Measurements from ENCODE around the gene OR51I2.
A peak's percentile ranks its signal among the peaks of the same experiment; 100 is the strongest.

OR51I2 gene, protein sequence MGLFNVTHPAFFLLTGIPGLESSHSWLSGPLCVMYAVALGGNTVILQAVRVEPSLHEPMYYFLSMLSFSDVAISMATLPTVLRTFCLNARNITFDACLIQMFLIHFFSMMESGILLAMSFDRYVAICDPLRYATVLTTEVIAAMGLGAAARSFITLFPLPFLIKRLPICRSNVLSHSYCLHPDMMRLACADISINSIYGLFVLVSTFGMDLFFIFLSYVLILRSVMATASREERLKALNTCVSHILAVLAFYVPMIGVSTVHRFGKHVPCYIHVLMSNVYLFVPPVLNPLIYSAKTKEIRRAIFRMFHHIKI

DNA sequence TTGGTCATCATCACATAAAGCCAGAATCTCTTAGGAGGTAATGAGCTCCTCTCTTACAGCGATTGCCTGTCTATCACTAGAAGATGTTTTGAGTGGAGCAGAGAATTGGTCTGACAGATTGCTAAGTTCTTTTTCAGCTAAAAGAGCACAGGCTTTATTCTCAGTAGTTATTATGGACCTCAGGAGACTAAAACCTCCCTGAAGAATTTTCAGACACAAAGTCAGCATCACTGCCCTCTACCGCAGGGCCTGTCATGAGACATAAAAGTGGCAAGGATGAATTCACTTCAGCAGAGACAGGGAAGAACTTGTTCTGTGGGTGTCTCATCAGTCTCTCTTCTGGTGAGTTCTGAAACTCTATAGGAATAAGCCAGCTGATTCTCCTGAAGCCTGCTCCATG lies at the start of gene OR51I2:
TSS of gene OR51I2 (plus strand) at position 301 of the 400 bp plus-strand sequence. CDS start 4,166 bp downstream, outside the sequence.
- no peak for DNase-seq

DNA sequence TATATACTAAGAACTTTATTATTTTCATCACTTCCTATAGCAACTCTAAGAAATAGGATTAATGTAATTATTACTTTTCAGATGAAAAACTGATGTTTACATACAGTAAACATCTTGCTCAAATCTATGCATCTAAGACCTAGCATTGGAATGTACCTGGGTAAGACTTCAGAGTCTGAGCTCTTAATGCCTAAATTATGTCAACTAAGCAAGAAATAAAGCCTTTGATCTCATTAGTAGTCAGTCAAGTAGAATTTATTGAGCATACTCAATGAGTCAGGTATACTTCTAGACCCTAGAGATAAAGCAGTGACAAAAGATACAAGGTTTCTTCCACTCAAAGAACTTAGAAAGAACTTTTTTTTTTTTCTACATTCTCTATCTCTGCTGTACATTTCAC lies 44.0 kb upstream of the OR51I2 start:
- DNase-seq: no peak

DNA sequence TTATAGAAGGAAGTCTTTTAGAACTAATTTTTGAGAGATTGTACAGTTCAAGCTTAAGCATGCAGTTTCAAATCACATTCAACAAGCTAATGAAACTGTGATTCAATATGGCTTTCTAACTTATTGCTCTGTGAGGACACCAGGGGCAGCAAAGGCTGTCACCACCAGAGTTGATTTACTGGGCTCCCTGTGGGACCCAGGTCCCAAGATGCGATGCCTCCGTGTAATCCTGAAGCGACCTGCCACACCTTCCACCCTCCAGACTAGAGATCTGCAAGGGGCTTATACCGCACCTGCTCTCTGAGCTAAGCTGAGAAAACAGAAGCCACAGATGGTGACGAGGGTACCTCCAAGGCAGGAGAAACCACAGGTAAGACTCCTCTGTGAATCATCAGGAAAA lies 28.1 kb upstream of the OR51I2 start:
- DNase-seq: no peak

DNA sequence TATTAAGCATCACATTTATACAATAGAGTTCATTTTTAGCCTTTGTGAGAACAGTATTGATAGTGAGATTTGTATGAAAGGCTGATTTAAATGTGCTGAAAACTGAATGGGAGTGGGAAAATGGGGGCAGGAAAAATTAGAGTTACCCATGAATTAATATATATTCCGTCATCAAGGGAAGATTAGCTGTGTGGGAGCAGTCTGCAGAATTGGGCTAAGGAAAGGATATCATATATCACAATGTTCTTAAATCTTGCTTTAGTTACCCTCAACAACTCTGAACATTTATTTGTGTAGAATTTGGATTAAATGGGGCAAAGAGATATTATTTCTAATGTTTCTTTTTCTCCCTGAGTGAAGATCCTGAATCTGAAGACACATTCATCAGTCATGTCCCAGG lies 27.3 kb upstream of the OR51I2 start, which contains the start of gene OR51Q1:
TSS of gene OR51Q1 (plus strand) at position 301 of the 400 bp plus-strand sequence. CDS start at position 391, 90 bp downstream.
- DNase-seq: no peak

DNA sequence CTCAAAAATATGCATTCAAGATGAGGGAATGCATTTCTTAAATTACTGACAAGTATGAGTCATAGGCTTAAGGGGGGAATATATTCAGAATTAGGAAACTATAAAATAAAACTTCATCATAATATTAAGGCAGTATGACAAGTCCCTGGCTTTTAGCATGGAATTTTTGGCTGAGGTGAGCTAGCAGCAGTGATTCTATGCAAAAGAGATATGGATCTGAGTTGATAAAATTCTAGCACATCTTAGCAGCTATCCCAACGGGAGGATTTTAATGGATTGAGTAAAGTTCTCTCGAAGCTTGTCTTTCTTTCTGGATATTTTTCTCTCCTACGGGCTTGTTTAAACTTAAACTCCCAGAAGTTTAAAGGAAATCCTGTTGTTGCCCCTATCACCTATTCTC lies 26.0 kb upstream of the OR51I2 start:
- no peak for DNase-seq

DNA sequence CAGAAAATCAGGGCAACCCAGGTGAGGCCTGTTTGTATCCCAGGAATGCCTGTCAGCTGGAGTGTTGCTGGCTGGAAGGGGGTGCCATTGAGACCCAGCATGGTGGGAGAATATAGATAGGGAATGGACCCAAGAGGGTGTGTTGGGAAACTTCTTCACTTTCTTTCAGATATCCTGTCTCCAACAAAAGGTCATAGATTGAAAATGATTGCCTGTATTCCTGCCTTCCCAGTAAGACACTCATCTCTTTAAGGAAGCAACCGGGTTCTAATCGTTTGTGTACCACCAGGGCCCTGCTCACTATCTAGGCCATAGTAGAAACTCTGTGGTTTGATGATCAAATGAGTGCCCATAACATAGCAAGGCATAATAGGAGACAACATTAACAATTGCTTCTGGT lies 7.7 kb upstream of the OR51I2 start, which contains the start of gene OR51I1:
TSS of gene OR51I1 (minus strand) at position 101 of the 400 bp plus-strand sequence. CDS start at position 101, 0 bp downstream.
- no peak for DNase-seq

DNA sequence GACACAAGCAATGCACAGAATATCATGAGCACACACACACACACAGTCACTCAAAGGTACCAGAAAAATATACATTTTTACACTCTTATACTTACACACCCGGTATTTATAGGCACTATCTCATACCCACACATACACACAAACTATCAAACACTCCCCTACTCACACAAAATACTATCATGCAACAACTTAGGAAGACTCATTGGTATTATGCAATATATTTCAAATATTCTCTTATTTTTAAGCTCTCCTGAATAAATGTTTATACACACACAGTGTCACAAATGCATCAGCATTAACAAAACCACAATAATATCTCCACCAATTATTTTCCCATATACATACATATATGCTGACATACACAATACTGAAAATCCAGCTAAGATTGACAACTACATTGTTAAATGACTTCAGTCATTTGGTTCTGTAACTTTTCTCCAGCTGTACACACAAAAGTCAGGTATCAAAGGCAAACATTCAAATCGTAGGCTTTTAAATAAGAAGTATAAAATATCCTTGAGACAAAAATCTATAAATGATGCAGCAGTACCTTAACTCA lies 5.2 kb upstream of the OR51I2 start:
- DNase-seq: no peak

DNA sequence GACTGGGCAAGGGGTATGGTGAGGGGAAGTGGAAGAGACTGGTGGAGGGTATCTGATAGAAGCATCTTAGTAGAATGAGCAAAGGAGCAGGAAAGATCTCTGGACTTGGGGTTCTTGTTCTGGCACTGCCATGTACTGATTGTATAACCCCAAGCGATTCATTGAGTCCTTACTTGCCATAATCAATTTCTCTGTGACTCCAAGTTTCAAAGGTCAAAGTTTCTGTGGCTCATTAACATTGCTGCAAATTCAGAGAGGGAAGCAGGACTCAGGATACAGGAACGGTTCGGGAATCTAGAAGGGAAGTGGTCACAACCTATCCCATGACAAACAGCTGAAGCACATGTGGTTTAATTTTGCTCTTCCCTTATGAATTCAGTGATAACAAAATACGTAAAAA lies 309 bp downstream of the OR51I2 start:
- DNase-seq: no peak

DNA sequence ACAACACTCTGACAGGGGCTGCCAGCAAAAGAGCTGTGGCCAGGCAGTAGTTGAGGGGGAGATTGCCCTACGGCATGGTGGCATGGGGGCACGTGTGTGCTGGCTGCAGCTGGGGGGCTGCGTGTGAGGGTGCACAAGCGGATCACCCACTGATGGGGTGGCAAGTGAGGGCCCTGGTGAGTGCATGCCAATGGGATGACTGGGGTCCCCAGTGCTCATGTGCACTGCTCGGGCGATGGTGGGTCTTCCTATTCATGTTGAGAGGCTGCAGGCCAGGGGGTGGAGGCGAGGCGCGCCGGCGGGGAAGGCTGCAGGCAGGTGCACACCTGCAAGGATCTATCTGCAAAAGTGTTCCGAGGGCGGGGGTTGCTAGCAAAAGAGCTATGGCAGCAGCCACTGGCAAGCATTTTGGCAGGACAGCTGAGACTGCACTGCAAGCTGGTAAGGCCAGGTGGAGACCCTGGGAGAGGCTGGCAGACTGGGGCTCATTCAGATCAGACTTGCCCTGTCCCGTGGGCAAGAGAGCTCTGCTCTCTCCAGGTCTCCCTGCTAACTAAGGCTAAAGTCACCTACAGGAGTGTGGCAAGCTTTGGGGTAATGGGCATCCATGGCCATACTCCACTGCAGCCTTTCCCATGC lies 12.0 kb downstream of the OR51I2 start:
- DNase-seq: no peak

DNA sequence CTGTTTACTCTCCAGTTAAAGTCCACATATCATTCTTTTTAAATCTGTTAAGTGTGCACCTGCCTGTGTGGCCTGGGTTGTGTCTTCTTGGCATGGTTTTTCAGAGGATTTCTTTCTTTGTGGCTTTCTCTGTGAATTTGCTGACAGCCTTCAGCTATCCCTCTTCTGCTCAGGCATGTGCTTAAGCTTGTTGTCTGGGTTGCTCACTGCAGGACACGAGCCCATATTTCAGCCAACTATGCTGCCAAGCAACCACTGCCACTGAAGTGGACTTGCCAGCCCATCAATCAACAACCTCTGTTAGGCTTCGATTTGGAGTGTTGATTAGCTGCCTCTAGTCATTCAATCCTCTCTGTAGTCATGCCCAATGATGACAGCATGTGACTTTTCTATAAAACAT lies 18.4 kb downstream of the OR51I2 start:
- no peak for DNase-seq

DNA sequence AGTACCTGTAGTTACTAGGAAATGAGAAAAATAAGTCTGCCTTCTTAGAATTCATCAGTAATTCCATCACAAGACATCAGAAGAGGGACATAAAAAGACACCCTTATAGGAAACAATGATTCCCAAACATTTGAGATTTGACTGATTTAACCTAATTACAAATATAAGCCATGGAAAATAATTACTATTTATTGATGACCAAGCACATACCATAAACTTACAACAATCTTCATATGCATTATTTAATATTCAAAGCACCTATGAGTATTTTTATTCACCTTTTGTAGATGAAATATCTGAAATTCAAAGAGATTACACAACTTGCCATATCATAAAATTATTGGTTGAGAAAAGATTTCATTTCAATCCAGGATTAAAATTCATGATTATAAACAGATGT lies 24.8 kb downstream of the OR51I2 start:
- no peak for DNase-seq

DNA sequence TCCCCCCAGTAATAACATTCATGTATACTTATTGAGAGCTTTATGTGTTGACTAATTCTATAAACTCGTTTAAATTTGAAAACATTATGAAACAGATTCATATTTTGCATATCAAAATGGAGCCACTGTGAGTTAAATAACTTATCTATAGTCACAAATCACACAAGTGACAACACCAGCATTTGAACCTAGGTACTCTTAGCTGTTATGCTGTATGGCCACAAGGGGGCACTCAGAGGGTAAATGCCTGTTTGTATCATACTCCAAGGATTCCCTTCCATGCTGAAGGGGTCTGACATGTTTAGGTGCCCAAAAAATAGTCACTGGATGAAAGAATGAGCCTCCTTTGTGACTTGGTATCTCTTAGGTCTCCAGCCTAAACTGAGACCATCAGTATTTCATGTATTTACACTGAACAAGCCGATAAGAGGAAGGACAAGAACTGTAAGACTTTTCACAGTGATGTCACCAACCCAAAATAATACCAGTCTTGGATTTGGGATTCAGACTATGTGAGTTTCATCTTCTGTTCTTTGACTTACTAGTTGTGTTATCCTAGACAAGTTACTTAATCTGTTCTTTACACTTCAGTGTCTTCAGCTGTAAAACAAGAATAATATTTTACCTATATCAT lies 27.2 kb downstream of the OR51I2 start:
- DNase-seq: peak; percentile 67

DNA sequence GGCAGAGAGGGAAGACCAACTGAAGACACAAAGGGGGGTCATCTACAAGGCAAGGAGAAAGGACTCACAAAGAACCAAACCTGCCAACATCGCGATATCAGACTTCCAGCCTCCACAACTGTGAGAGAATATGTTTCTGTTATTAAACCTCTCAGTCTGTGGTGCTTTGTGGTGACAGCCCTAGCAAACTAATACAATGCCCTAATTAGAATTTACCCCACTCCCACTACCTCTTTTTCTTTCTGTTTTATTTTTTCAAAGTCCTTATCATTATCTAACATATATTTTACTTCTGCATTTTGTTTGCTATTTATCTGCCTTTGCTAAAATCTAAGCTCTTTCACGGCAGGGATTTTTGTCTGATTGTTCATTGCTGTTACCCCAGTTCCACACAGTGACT lies 36.9 kb downstream of the OR51I2 start:
- DNase-seq: no peak

DNA sequence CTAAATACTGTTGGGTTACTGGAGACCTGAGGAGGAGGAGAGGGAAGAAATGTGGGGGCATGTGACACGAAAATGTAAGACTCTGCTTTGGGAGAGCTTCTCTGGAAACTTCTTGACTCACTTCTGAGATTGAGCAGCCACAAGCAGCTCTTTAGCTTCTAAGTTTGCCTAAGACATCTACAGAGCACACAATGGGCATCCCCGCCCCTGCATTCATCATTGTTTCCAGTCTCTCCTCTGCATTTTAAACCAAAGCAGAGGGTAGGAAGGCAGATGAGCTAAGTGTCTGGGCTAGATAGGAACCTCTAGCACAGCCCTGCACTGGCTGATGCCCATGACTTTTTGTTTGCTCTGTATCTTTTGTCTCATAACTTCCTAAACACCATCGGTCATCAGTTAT lies 37.3 kb downstream of the OR51I2 start:
- DNase-seq: no peak

DNA sequence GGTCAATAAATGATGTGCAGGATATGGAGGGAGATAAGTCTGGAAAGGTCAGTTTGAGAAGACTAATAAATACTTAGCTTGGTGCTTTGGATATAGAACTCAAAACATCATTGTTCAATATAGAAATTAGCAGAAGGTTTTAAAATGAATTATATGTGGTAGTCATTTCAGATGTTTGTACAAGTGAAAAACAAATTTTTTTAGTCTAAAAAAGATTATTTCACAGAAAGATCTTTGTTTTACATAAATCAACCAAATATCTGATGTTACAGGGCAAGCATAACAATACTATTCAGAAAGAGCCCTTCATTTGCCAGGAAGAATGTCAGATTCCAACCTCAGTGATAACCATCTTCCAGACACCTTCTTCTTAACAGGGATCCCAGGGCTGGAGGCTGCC lies 39.3 kb downstream of the OR51I2 start, which contains the start of gene OR52D1:
TSS of gene OR52D1 (plus strand) at position 301 of the 400 bp plus-strand sequence. CDS start at position 323, 22 bp downstream.
- DNase-seq: no peak

DNA sequence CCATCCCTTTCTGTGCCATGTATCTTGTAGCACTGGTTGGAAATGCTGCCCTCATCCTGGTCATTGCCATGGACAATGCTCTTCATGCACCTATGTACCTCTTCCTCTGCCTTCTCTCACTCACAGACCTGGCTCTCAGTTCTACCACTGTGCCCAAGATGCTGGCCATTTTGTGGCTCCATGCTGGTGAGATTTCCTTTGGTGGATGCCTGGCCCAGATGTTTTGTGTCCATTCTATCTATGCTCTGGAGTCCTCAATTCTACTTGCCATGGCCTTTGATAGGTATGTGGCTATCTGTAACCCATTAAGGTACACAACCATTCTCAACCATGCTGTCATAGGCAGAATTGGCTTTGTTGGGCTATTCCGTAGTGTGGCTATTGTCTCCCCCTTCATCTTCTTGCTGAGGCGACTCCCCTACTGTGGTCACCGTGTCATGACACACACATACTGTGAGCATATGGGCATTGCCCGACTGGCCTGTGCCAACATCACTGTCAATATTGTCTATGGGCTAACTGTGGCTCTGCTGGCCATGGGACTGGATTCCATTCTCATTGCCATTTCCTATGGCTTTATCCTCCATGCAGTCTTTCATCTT lies 39.8 kb downstream of the OR51I2 start:
- DNase-seq: no peak

DNA sequence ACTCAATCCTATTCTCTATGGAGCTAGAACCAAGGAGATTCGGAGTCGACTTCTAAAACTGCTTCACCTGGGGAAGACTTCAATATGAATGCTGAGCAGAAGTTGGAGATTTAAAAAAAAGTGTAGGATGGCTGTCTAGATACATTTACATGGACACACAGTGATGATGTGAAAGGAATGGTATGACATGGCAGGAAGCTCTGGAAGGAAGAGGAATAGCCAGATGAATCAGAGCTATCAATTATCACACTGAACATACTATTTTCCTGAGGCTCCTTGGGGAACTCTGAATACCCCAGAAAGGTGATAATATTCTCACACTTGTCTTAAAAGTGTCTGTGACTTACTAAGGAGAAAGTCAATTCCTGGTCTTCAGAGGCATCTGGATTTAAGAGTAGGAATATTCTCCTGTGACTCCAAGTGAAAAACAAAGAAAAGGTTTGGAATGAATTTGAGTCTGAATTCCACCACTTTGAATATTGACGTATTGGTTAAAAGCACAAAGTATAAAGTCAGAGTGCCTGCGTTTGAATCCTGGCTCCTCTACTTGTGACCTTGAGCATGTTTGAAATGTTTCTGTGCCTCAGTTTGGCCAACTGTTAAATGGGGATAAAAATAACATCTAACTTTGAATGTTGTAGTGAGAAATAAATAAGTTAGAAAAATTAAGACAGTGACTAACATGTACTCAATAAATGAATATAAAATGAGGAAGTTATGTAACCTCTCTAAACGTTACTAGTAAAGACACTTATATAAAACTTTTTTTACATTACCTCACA lies 40.6 kb downstream of the OR51I2 start:
- no peak for DNase-seq

DNA sequence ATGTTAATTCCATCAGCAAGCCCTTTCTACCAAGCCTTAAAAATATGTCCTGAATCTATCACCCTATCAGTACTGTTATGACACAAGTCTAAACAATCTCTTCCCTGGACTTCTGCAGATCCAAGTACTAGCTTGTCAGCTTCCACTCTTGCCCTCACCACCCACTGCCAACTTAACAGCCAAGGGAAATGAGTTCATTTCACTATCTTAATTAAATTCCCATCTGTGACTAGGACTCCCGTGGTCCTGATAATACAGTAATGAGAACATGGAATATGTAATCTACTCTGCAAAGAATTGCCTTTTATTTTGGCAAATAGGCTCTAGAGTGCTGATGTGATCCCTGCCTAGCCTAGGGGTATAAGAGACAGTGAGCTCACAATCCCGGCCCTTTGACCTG lies 50.5 kb downstream of the OR51I2 start:
- no peak for DNase-seq

DNA sequence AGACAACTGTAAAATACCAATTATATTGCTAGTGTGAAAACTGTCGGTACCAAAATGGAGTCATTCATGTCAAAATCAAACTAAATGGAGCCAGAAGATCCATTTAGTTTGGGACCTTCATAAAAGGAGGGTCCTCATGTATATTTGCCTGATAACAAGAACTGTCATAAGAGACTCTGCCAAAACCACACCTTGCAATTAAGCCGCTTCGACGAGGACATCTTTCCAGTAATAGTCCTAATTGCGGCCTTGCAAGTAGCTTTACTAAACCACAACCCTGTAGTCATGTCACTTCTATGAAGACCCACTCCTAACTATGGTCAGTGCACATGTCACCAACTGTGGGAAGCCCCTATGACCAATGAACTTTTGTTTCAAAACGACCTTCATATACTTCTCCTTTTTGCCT lies 51.3 kb downstream of the OR51I2 start:
- peak; percentile 37 for DNase-seq

DNA sequence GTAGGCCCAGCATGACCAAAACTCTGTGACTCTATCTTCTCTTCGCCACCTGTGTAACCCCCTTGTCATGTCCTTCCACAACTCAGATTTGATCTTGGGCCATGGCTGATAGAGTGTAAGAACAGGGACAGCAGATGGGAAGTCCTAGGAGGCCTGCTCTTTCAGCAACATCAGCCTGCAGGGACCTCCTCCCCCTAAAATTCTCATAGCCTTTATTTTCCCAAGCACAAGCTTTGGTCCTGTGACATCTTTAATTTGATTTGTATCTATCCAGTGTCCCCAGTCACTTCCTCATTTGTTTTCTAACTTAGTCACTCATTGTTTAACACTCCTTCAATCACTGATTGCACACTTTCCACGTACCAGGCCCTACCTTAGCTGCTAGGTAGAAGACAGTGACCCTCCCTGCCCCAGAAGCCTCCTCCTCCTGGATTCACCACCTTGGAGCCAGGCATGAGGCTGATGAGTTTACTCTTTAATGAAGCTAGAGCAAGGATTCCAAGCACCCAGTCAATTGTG lies 55.3 kb downstream of the OR51I2 start:
- no peak for DNase-seq

DNA sequence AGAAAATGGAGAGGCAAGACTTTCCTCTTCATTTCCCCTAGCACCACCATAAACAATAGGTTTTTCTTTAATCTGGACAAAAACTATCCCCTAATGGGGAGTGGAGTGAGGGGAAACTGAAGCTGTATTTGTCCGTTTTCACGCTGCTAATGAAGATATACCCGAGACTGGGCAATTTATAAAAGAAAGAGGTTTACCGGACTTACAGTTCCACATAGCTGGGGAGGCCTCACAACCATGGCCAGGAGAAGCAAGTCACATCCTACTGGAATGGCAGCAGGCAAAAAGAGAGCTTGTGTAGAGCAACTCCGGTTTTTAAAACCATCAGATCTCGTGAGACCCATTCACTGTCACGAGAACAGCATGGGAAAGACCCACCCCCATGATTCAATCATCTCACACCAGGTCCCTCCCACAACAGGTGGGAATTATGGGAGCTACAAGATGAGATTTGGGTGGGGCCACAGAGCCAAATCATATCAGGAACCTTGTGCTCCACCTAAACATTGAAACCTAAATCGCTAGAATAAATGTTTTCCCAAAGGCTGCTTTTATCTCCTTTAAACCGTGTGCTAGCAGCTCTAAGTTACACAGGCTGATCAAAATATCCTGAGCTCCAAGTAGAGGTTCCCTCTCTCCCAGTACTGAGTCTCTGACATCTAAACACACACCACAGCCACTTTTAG lies 56.4 kb downstream of the OR51I2 start:
- DNase-seq: no peak

Data from suppressor macrophage treated with lipopolysaccharide for 4 hours (primary cell).